Omental fat pad (tissue), 4 donors: ENCODE measurements around the gene GAS5. TPM values are rescaled to one million over a fixed set of nuclear protein-coding genes. Genes with fewer than 3 reads are reported as not detected.

ENCODE experiments used
- ATAC-seq: fragments of 150-250 bp; one replicate; pipeline ENCODE4 v1.9.1; 2016; ENCODE audit warnings: mild to moderate bottlenecking, moderate library complexity; ENCODE audit not compliant: low FRiP score
- DNase-seq: peaks from one replicate; pipeline ENCODE4 v3.0.0-alpha.2; 2019; ENCODE audit warnings: low spot score
- CTCF ChIP-seq, 3 donors: fragments of 450-650 bp; IDR thresholded peaks; one replicate each; pipeline ENCODE4 v1.5.1; 2016 to 2017; ENCODE audit warnings: antibody characterized with exemption in 3 of 3, mild to moderate bottlenecking in 3 of 3, moderate library complexity in 2 of 3
- total RNA-seq, 4 donors: library from RNA; depleted of rRNA; stranded (reverse); fragments of >200 nt; gene quantifications; one replicate each; pipeline ENCODE4 v1.1.0, GENCODE V29; 2016

The GAS5 gene
- total RNA-seq, 4 donors from 2014 or later: 312 to 565 (median 443) TPM

GRCh38 chr1:173903827-173904531 lies 36.2 kb upstream of the GAS5 start:
- TF ChIP-seq CTCF (IDR thresholded peaks at IDR 0.05): no peak
- ATAC-seq (no peak), DNase-seq (no peak)

- DNase-seq (no peak), ATAC-seq (no peak)
- TF ChIP-seq CTCF (IDR thresholded peaks at IDR 0.05): no peak
Observed at GRCh38 chr1:173900992-173901391, 33.2 kb upstream of the GAS5 start.

GRCh38 chr1:173900427-173900826 lies 32.6 kb upstream of the GAS5 start:
- TF ChIP-seq CTCF (IDR thresholded peaks at IDR 0.05): no peak
- ATAC-seq: no peak

GRCh38 chr1:173894189-173894588 lies 26.4 kb upstream of the GAS5 start:
- TF ChIP-seq CTCF (IDR thresholded peaks at IDR 0.05): no peak
- DNase-seq (no peak), ATAC-seq (no peak)

More at GRCh38 chr1:173900427-173900826, 32.6 kb upstream of the GAS5 start:
- DNase-seq: no peak

- TF ChIP-seq CTCF (IDR thresholded peaks at IDR 0.05): no peak
- ATAC-seq (no peak), DNase-seq (no peak)
Observed at GRCh38 chr1:173893611-173894010, 25.8 kb upstream of the GAS5 start.

GRCh38 chr1:173889885-173890284 lies 22.1 kb upstream of the GAS5 start:
- DNase-seq: no peak
- ATAC-seq: no peak
- TF ChIP-seq CTCF (IDR thresholded peaks at IDR 0.05): no peak

GRCh38 chr1:173888749-173889148 lies 21.0 kb upstream of the GAS5 start:
- DNase-seq (no peak), ATAC-seq (no peak)
- no peak for TF ChIP-seq CTCF (IDR thresholded peaks at IDR 0.05)
